H9 (cell line): ENCODE measurements around the gene CNNM4. TPM values are rescaled to one million over a fixed set of nuclear protein-coding genes. Genes with fewer than 3 reads are reported as not detected.
A peak's percentile ranks its signal among the peaks of the same experiment; 100 is the strongest.

ENCODE experiments used
- DNase-seq: peaks from one replicate; pipeline ENCODE4 v3.0.0-alpha.2; 2017
- H2AFZ ChIP-seq: one replicate; pipeline ENCODE4 v1.6.1; 2013; ENCODE audit warnings: mild to moderate bottlenecking, low read length, control low read depth, moderate library complexity
- H2AK5ac ChIP-seq: 2 replicates; pipeline ENCODE4 v1.6.1; 2013; ENCODE audit warnings: low read length, control low read depth, mixed read lengths; ENCODE audit not compliant: insufficient read length
- H2BK120ac ChIP-seq: one replicate; pipeline ENCODE4 v1.6.1; 2013; ENCODE audit warnings: low read depth, mild to moderate bottlenecking, low read length, control low read depth, inconsistent platforms; ENCODE audit not compliant: poor library complexity, severe bottlenecking
- H2BK12ac ChIP-seq: 2 replicates; pipeline ENCODE4 v1.6.1; 2013; ENCODE audit warnings: low read length, control low read depth, mixed read lengths, low read depth; ENCODE audit not compliant: insufficient read length
- H2BK15ac ChIP-seq: 2 replicates; pipeline ENCODE4 v1.6.1; 2013; ENCODE audit warnings: low read depth, low read length, control low read depth
- H2BK20ac ChIP-seq: one replicate; pipeline ENCODE4 v1.6.1; 2013; ENCODE audit warnings: low read depth, mild to moderate bottlenecking, low read length, control low read depth, inconsistent platforms; ENCODE audit not compliant: poor library complexity, severe bottlenecking
- H2BK5ac ChIP-seq: 2 replicates; pipeline ENCODE4 v1.6.1; 2013; ENCODE audit warnings: low read length, control low read depth, mixed read lengths; ENCODE audit not compliant: insufficient read length
- H3K14ac ChIP-seq: 2 replicates; pipeline ENCODE4 v1.6.1; 2013; ENCODE audit warnings: low read length, control low read depth; ENCODE audit not compliant: insufficient read depth
- H3K18ac ChIP-seq: 2 replicates; pipeline ENCODE4 v1.6.1; 2013; ENCODE audit warnings: low read depth, mild to moderate bottlenecking, mixed read lengths, low read length, control low read depth; ENCODE audit not compliant: insufficient read length
- H3K23ac ChIP-seq: 2 replicates; pipeline ENCODE4 v1.6.1; 2013; ENCODE audit warnings: low read length, control low read depth, mixed read lengths, low read depth; ENCODE audit not compliant: insufficient read length
- H3K23me2 ChIP-seq: 2 replicates; pipeline ENCODE4 v1.6.1; 2013; ENCODE audit warnings: low read depth, mild to moderate bottlenecking, mixed read lengths, low read length, control low read depth; ENCODE audit not compliant: insufficient read length, poor library complexity, severe bottlenecking
- H3K27ac ChIP-seq: 2 replicates; pipeline ENCODE4 v1.5.1; 2013; ENCODE audit warnings: low read length, control low read depth, mixed read lengths, low read depth; ENCODE audit not compliant: insufficient read length
- H3K27me3 ChIP-seq: 2 replicates; pipeline ENCODE4 v1.6.1; 2013; ENCODE audit warnings: low read length, control low read depth, inconsistent platforms; ENCODE audit not compliant: insufficient read depth
- H3K4ac ChIP-seq: 2 replicates; pipeline ENCODE4 v1.6.1; 2013; ENCODE audit warnings: low read depth, mild to moderate bottlenecking, control low read depth, inconsistent platforms, low read length, moderate library complexity
- H3K4me1 ChIP-seq: 2 replicates; pipeline ENCODE4 v1.6.1; 2013; ENCODE audit warnings: low read length, control low read depth, inconsistent platforms; ENCODE audit not compliant: insufficient read depth
- H3K4me2 ChIP-seq: 2 replicates; pipeline ENCODE4 v1.6.1; 2013; ENCODE audit warnings: low read length, control low read depth, mixed read lengths; ENCODE audit not compliant: insufficient read length, insufficient read depth
- H3K56ac ChIP-seq: 2 replicates; pipeline ENCODE4 v1.6.1; 2013; ENCODE audit warnings: low read depth, mild to moderate bottlenecking, mixed read lengths, low read length, control low read depth; ENCODE audit not compliant: insufficient read length
- H3K79me1 ChIP-seq: 2 replicates; pipeline ENCODE4 v1.6.1; 2013; ENCODE audit warnings: low read depth, mild to moderate bottlenecking, moderate library complexity, low read length, control low read depth, inconsistent platforms; ENCODE audit not compliant: insufficient read depth, poor library complexity, severe bottlenecking
- H3K79me2 ChIP-seq: 2 replicates; pipeline ENCODE4 v1.6.1; 2013; ENCODE audit warnings: low read length, control low read depth, inconsistent platforms; ENCODE audit not compliant: insufficient read depth
- H3K9ac ChIP-seq: 2 replicates; pipeline ENCODE4 v1.6.1; 2013; ENCODE audit warnings: low read length, control low read depth, mixed read lengths; ENCODE audit not compliant: insufficient read length; ENCODE audit errors: extremely low read depth
- H3K9me3 ChIP-seq: one replicate; pipeline ENCODE4 v1.6.1; 2013; ENCODE audit warnings: low read depth, low read length, inconsistent platforms; ENCODE audit not compliant: control insufficient read depth
- H3T11ph ChIP-seq: one replicate; pipeline ENCODE4 v1.6.1; 2013; ENCODE audit warnings: mild to moderate bottlenecking, low read length, control low read depth, inconsistent platforms
- H4K20me1 ChIP-seq: one replicate; pipeline ENCODE4 v1.6.1; 2013; ENCODE audit not compliant: control insufficient read depth, insufficient read length, insufficient read depth
- H4K5ac ChIP-seq: 2 replicates; pipeline ENCODE4 v1.6.1; 2013; ENCODE audit warnings: low read depth, mild to moderate bottlenecking, mixed read lengths, low read length, control low read depth; ENCODE audit not compliant: insufficient read length
- H4K8ac ChIP-seq: replicated peaks from 2 replicates; pipeline ENCODE4 v1.6.1; 2013; ENCODE audit warnings: low read length, control low read depth, mixed read lengths, low read depth; ENCODE audit not compliant: insufficient read length
- H4K91ac ChIP-seq: 2 replicates; pipeline ENCODE4 v1.6.1; 2013; ENCODE audit warnings: low read depth, mild to moderate bottlenecking, moderate library complexity, mixed read lengths, low read length, control low read depth; ENCODE audit not compliant: insufficient read length
- H3K27ac Mint-ChIP-seq, 3 experiments: 2 replicates in 2 of 3; 3 replicates in 1 of 3; pipeline ENCODE4 v1.8.0; 2020 to 2021; ENCODE audit warnings: mixed read lengths in 3 of 3, mild to moderate bottlenecking in 1 of 3, moderate library complexity in 1 of 3
- H3K27me3 Mint-ChIP-seq: 2 replicates; pipeline ENCODE4 v1.8.0; 2021; ENCODE audit warnings: low read depth, mild to moderate bottlenecking, moderate library complexity, mixed read lengths
- H3K36me3 Mint-ChIP-seq, 3 experiments: 2 replicates in 2 of 3; 3 replicates in 1 of 3; pipeline ENCODE4 v1.8.0; 2020 to 2021; ENCODE audit warnings: low read depth in 3 of 3, mixed read lengths in 3 of 3; ENCODE audit not compliant: insufficient read depth in 1 of 3
- H3K4me1 Mint-ChIP-seq, 2 experiments: 2 replicates each; pipeline ENCODE4 v1.8.0; 2020; ENCODE audit warnings: mixed read lengths in 2 of 2
- H3K4me3 Mint-ChIP-seq, 2 experiments: 2 replicates in 1 of 2; 3 replicates in 1 of 2; pipeline ENCODE4 v1.8.0; 2020 to 2021; ENCODE audit warnings: mild to moderate bottlenecking in 2 of 2, mixed read lengths in 2 of 2, moderate library complexity in 1 of 2
- H3K9me3 Mint-ChIP-seq, 2 experiments: 2 replicates in 1 of 2; 3 replicates in 1 of 2; pipeline ENCODE4 v1.8.0; 2020; ENCODE audit warnings: mild to moderate bottlenecking in 2 of 2, mixed read lengths in 2 of 2, moderate library complexity in 1 of 2
- WGBS: extraction: QIAGEN DNeasy Blood & Tissue Kit; methylation state at CpG from one replicate; pipeline ENCODE4 v1.1.7; 2013; ENCODE audit warnings: missing lambda C conversion rate, low lambda C conversion rate, mixed read lengths; ENCODE audit not compliant: insufficient read length; ENCODE audit errors: extremely low coverage; 5-methylcytosine and 5-hydroxymethylcytosine counted together
- total RNA-seq: library from RNA; stranded (reverse); gene quantifications from 2 replicates; pipeline ENCODE4 v1.2.1, GENCODE V29; 2021
- TF ChIP-seq, protein P1 (sequence below): fragments of 200-600 bp; sonication (generic); conservative IDR thresholded peaks from 3 replicates; pipeline ENCODE4 v1.8.0; 2021; ENCODE audit warnings: antibody characterized with exemption, mild to moderate bottlenecking

CNNM4 gene
- total RNA-seq, 1 experiment from 2014 or later, result 8.5 TPM

DNA sequence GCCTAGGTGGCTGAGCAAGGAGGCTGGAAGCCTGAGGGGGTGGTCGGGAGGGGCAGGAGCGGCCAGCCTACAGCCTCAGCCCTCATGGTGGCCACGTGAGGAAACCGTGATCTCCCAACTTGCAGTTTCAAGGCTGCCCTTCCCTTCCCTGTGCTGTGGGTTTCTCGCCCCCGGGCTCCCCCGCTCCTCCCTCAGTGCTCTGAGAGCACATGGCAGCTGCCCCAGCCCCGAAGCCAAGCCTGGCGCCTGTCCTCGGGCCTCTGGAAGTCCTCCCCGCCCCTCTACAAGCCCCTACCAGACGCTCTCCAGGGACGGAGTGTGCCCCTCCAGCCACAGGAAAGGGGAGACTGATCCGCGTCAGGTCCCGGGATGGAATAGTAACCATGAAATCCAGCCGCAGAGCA is 83.7 kb downstream of the CNNM4 start:
- 0 out of 7 replicates have a peak overlapping the region, but pooled peaks of 1 of the 3 experiments have one; percentile 66 for H3K27ac Mint-ChIP-seq
- Histone ChIP-seq H2BK12ac (no peak overlapping the region), H4K91ac (no peak overlapping the region), H3K9me3 (no peaks in the 10 kb centered on the region), H3K14ac (no peak overlapping the region), H3K27me3 (no peaks in the 10 kb centered on the region), H3K9ac (no peak overlapping the region), H2BK15ac (no peak overlapping the region), H2BK5ac (no peak overlapping the region), H4K8ac (no peak overlapping the region), H3K79me1 (no peaks in the 10 kb centered on the region), H3K23ac (no peak overlapping the region), H3K27ac (no peak overlapping the region), H3K4me2 (no peak overlapping the region), H4K20me1 (no peaks in the 10 kb centered on the region), H4K5ac (no peak overlapping the region), H2BK20ac (no peak overlapping the region), H3K23me2 (no peaks in the 10 kb centered on the region), H3T11ph (no peak overlapping the region), H3K4me1 (no peaks in the 10 kb centered on the region), H3K79me2 (no peaks in the 10 kb centered on the region), H2AK5ac (no peak overlapping the region), H3K56ac (no peak overlapping the region), H3K18ac (no peak overlapping the region), H2AFZ (no peak overlapping the region), H3K4ac (no peak overlapping the region), H2BK120ac (no peak overlapping the region)
- peaks cover 0 to 5% of the 10 kb centered on the region in 2 experiments; a peak in 2 of 4 replicates for H3K4me1 Mint-ChIP-seq
- H3K9me3 Mint-ChIP-seq, result no peaks in the 10 kb centered on the region
- TF ChIP-seq, protein P1, sequence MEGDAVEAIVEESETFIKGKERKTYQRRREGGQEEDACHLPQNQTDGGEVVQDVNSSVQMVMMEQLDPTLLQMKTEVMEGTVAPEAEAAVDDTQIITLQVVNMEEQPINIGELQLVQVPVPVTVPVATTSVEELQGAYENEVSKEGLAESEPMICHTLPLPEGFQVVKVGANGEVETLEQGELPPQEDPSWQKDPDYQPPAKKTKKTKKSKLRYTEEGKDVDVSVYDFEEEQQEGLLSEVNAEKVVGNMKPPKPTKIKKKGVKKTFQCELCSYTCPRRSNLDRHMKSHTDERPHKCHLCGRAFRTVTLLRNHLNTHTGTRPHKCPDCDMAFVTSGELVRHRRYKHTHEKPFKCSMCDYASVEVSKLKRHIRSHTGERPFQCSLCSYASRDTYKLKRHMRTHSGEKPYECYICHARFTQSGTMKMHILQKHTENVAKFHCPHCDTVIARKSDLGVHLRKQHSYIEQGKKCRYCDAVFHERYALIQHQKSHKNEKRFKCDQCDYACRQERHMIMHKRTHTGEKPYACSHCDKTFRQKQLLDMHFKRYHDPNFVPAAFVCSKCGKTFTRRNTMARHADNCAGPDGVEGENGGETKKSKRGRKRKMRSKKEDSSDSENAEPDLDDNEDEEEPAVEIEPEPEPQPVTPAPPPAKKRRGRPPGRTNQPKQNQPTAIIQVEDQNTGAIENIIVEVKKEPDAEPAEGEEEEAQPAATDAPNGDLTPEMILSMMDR, result no peak
- WGBS, result no CpG with 5 or more reads among the region's 17 CpGs
- no peaks in the 10 kb centered on the region; the same call in none of the 2 replicates for H3K27me3 Mint-ChIP-seq
- no peak overlapping the region for H3K4me3 Mint-ChIP-seq
- peak; percentile 29 for DNase-seq
- peaks cover 16 to 20% (median 16%) of the 10 kb centered on the region in 3 experiments; a peak in 6 of 7 replicates for H3K36me3 Mint-ChIP-seq
